Measurements from ENCODE around the gene MAGI2.
"Not testable (repeated sequence)": the region's sequence is repeated elsewhere in the genome, so short reads cannot be mapped to it uniquely, and the experiment has no call there.

Gene MAGI2

GRCh38 chr7:79157281-79157680 lies 296.2 kb downstream of the MAGI2 start:
- DNase-seq (ENCODE audit: low read depth): no peak

- no peak for DNase-seq (ENCODE audit: low read depth)
These were observed 303.6 kb downstream of the MAGI2 start for GRCh38 chr7:79149831-79150230.

DNA sequence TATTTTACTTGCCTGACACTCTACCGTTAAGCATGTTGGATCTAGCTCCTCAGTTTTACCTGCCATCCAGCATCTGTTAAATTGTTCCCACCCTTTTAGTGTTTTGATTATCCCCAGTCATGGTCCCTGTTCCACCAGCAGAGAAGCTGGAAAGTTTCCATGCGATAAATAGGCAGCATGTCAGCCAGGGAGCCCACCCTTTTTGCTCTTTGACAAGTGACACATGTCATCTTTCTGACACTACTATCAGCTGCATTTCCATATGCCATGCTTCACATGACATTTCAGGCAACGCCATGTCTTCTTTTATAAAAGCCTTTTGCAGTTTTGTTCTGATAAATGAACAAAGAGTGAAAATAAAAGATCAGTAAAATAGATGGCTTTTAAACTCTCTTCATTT lies 310.8 kb downstream of the MAGI2 start:
- DNase-seq (ENCODE audit: low read depth): no peak

- no peak for DNase-seq (ENCODE audit: low read depth)
These were observed 312.2 kb downstream of the MAGI2 start for GRCh38 chr7:79141252-79141651.

DNA sequence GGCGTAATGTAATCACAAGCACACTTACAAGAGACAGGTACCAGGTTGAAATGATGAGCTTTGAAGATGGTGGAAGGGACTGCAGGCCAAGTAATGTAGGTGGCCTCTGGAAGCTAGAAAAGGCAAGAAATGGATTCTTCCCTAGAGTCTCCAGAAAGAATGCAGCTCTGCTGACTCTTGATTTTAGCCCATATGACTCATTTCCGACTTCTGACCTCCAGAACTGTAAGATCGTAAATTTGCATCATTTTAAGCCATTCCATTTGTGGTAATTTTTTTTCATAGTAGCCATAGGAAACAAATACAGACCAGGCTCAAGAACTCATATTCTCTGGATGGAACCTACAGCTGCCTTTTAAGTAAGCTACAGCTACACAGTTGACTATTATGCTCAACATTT lies 315.5 kb downstream of the MAGI2 start:
- DNase-seq (ENCODE audit: low read depth): peak; percentile 64

DNA sequence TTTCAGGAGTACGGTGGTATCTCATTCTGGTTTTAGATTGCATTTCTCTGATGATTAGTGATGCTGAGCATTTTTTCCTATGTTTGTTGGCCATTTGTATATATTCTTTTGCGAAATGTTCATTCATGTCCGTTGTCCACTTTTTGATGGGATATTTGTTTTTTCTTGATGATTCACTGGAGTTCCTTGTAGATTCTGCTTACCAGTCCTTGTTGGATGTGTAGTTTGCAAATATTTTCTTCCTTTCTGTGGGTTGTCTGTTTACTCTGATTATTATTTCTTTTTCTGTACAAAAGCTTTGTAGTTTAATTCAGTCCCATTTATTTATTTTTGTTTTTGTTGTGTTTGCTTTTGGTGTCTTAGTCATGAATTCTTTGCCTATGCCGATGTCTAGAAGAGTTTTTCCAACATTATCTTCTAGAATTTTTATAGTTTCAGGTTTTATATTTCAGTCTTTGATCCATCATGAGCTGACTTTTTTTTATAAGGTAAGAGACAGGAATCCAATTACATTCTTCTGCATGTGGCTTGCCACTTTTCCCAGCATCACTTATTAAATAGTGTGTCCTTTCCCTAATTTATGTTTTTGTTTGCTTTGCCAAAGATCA lies 320.5 kb downstream of the MAGI2 start:
- no peak for DNase-seq (ENCODE audit: low read depth)

GRCh38 chr7:79130715-79131114 lies 322.8 kb downstream of the MAGI2 start:
- DNase-seq (ENCODE audit: low read depth): no peak

DNA sequence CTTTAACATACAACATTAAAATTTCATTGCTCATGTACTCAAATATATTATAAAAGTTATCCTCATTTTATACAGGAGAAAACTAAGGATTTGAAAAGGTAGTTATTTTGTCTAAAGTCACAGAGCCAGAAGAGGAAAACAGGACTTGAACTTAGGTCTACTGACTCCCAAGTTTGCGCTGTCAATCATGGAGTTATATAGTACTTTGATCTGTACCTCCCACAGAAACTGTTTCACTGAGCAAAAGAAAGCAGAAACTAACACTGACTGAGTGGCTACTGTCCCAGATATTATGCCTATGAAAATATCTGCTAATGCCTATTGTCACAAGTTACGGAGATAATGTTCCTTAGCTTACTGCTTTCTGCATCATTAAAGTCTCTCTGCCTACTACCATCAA lies 329.1 kb downstream of the MAGI2 start:
- no peak for DNase-seq (ENCODE audit: low read depth)

GRCh38 chr7:79118143-79118542 lies 335.3 kb downstream of the MAGI2 start:
- no peak for DNase-seq (ENCODE audit: low read depth)

GRCh38 chr7:79096361-79096805 lies 357.1 kb downstream of the MAGI2 start:
- peak; percentile 8 for DNase-seq (ENCODE audit: low read depth)

DNA sequence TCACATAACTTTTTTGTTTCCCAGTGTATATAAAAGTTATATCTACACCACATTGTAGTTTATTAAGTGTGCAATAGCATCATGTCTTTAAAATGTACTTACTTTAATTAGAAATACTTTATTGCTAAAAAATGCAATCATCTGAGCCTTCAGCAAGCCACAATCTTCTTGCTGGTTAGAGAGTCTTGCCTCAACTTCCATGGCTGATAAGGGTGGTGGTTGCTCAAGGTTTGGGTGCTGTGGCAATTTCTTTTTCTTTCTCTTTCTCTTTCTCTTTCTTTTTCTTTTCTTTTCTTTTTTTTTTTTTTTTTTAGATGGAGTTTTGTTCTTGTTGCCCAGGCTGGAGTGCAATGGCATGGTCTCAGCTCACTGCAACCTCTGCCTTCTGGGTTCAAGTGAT lies 360.0 kb downstream of the MAGI2 start:
- no peak for DNase-seq (ENCODE audit: low read depth)

GRCh38 chr7:79091661-79092060 lies 361.8 kb downstream of the MAGI2 start:
- DNase-seq (ENCODE audit: low read depth): no peak

- DNase-seq (ENCODE audit: low read depth): no peak
These were observed 362.5 kb downstream of the MAGI2 start for GRCh38 chr7:79091011-79091410.

DNA sequence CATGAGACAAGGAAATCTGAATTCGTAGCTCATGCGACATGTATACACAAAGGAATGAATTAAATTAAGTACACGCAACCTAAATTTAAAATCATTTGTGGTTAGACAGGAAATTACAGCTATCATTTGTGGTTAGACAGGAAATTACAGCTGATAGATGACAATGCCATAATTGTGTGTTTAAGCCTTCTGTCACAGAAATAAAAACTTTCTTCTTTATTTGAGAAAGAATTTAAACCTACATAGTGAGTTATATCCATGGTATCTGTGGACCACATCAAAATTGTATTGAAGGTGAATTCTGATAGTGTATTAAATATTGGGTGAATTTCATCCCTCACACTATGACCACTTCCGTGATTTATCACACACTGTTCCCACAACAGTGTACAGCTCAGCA lies 362.9 kb downstream of the MAGI2 start:
- no peak for DNase-seq (ENCODE audit: low read depth)

- no peak for DNase-seq (ENCODE audit: low read depth)
These were observed 369.0 kb downstream of the MAGI2 start for GRCh38 chr7:79084423-79084822.

GRCh38 chr7:79079919-79080554 lies 373.4 kb downstream of the MAGI2 start:
- DNase-seq (ENCODE audit: low read depth): no peak

DNA sequence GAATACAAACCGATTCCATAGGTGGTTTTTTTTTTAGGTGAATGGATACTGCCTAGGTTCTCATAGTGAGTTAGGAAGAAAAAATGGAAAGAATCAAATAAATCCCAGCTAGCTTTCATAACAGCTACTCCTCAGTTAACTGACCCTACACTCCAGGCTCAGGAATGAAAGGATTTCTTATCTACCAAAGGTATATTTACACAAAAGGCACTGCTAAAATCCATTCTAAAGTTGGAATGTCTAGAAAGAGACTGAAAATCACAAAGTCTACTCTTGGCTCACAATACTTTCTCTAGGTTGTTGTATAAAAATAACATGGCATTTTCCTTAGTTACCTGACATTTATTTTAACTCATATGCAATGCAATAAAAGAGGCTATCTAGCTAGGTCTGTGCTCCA lies 375.2 kb downstream of the MAGI2 start:
- no peak for DNase-seq (ENCODE audit: low read depth)

- not testable (repeated sequence) for DNase-seq (ENCODE audit: low read depth)
These were observed 382.3 kb downstream of the MAGI2 start for GRCh38 chr7:79071187-79071586.

- DNase-seq (ENCODE audit: low read depth): no peak
These were observed 389.2 kb downstream of the MAGI2 start for GRCh38 chr7:79064187-79064823.

- no peak for DNase-seq (ENCODE audit: low read depth)
These were observed 390.3 kb downstream of the MAGI2 start for GRCh38 chr7:79063019-79063698.

DNA sequence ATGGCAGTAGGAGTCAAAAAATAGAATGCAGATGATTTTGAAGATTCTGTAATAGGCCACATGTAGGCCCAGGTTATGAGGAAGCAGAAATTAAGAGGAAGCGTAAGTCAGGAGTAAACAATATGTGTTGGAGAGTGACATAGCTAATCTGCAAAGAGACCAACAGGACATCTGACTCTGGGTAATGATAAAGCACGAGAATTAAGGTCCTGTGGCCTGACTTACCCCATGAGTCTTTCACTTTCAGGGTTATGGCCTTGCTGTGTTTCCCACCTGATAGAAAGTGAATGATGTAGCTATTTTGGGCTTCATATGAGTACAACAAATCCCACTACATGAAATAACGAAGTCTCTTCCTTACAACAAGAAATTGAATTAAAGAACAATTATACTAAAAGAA lies 393.0 kb downstream of the MAGI2 start:
- no peak for DNase-seq (ENCODE audit: low read depth)

DNA sequence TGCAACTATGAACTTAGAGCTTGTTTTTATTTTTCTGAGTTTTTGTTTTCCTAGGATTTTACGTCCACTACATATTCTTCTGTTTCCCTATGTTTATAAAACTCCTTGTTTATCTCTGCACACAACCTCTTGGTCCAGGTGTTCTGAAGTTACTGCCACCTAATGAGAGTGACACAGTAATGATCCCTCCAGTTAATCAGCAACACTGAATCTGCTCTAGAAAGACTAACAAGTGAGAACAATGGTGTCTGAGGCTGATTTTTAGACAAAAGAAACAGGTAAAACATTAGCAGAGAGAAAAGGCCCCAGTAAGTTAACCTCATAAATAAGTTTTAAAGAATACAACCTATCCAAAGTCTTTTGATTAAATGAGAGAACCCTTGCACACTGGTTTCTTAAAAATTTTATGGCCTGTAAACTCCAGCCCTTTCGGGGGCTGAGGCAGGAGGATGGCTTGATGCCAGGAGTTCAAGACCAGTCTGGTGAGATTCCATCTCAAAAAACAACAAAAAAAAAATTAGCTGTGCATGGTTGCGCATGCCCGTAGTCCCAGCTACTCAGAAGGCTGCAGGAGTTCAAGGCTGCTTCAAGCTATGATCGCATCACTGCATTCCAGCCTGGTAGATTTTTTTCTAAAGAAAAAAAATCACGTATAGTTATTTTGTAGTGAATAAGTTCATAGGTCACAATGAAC lies 397.6 kb downstream of the MAGI2 start:
- DNase-seq (ENCODE audit: low read depth): no peak
